ENCODE results near the gene SGCG.

Gene SGCG

DNA sequence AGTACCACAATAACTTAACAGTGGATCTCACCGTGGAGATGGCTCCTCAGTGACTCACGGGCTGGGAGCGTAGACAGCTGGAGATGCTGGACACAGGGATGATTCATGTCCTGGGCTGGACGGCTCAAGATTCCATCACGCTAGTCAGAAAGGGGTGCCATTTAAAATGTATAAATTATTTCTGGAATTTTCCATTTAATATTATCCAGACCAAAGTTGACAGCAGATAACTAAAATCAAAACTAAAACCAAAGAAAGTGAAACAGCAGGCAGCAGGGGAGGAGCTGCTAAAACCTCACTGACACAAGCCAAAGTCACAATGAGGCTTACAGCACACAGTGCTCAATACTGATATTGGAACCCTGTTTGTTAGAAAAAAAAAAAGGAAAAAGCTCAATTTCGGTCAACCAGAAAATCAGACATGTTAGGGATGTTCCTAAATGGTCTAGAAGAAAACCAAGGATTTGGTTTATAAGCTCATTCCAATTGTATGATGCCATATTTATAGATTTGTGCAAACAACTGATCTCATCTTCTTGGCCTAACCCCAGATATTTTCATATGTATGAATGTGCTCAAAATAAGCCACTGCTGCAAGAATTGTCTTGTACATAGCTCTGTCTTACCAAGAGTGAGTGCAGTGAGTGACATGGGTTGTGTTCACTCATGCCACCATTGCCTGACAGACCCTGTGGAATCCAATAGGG is 140.9 kb downstream of the SGCG start:
- no peaks in the 10 kb centered on the region for H3K9me3 ChIP-seq (ENCODE audit: control insufficient read depth, insufficient read depth, low read length)
- no peak overlapping the region for H3K4me3 ChIP-seq (ENCODE audit: low read length)
- no peak overlapping the region for H3K27ac ChIP-seq (ENCODE audit: low read depth, low read length)
- H3K9me2 ChIP-seq (replicated peaks; ENCODE audit: control insufficient read depth, low read length) = no peaks in the 10 kb centered on the region
- H3K4me2 ChIP-seq (ENCODE audit: low read length) = no peak overlapping the region
- 0 out of 2 replicates have a peak, but pooled peaks cover 3% of the 10 kb centered on the region for H3K27me3 ChIP-seq (ENCODE audit: control insufficient read depth, low read length)
- H3F3A ChIP-seq (ENCODE audit: control insufficient read depth, insufficient read depth) = no peaks in the 10 kb centered on the region
- H4K20me1 ChIP-seq (ENCODE audit: control insufficient read depth, insufficient read depth, low read depth, low read length) = no peaks in the 10 kb centered on the region
- H3K4me1 ChIP-seq (ENCODE audit: control insufficient read depth, low read length) = no peaks in the 10 kb centered on the region
- no peaks in the 10 kb centered on the region for H3K79me2 ChIP-seq (ENCODE audit: control insufficient read depth, low read length)
- TF ChIP-seq EZH2phosphoT487 (IDR thresholded peaks at IDR 0.05; ENCODE audit: borderline replicate concordance, low read length) = no peak
- H3K36me3 ChIP-seq (ENCODE audit: control insufficient read depth, low read length) = no peaks in the 10 kb centered on the region

- H4K20me1 ChIP-seq (ENCODE audit: control insufficient read depth, insufficient read depth, low read depth, low read length) = no peaks in the 10 kb centered on the region
- H3K4me1 ChIP-seq (ENCODE audit: control insufficient read depth, low read length) = no peaks in the 10 kb centered on the region
- H3K4me3 ChIP-seq (ENCODE audit: low read length) = no peak overlapping the region
- TF ChIP-seq CTCF (IDR thresholded peaks at IDR 0.05; ENCODE audit: low read depth, low read length, poor library complexity, severe bottlenecking) (no peak), EZH2phosphoT487 (IDR thresholded peaks at IDR 0.05; ENCODE audit: borderline replicate concordance, low read length) (no peak)
- H3K4me2 ChIP-seq (ENCODE audit: low read length) = no peak overlapping the region
- no peaks in the 10 kb centered on the region for H3K9me3 ChIP-seq (ENCODE audit: control insufficient read depth, insufficient read depth, low read length)
- H3K79me2 ChIP-seq (ENCODE audit: control insufficient read depth, low read length) = no peaks in the 10 kb centered on the region
- H3K27me3 ChIP-seq (ENCODE audit: control insufficient read depth, low read length) = 0 out of 2 replicates have a peak, but pooled peaks cover 3% of the 10 kb centered on the region
- no peaks in the 10 kb centered on the region for H3K36me3 ChIP-seq (ENCODE audit: control insufficient read depth, low read length)
- H3K9me2 ChIP-seq (replicated peaks; ENCODE audit: control insufficient read depth, low read length) = no peaks in the 10 kb centered on the region
- H3K27ac ChIP-seq (ENCODE audit: low read depth, low read length) = no peak overlapping the region
- no peaks in the 10 kb centered on the region for H3F3A ChIP-seq (ENCODE audit: control insufficient read depth, insufficient read depth)
Measured at GRCh38 chr13:23322353-23323336, 141.9 kb downstream of the SGCG start.

DNA sequence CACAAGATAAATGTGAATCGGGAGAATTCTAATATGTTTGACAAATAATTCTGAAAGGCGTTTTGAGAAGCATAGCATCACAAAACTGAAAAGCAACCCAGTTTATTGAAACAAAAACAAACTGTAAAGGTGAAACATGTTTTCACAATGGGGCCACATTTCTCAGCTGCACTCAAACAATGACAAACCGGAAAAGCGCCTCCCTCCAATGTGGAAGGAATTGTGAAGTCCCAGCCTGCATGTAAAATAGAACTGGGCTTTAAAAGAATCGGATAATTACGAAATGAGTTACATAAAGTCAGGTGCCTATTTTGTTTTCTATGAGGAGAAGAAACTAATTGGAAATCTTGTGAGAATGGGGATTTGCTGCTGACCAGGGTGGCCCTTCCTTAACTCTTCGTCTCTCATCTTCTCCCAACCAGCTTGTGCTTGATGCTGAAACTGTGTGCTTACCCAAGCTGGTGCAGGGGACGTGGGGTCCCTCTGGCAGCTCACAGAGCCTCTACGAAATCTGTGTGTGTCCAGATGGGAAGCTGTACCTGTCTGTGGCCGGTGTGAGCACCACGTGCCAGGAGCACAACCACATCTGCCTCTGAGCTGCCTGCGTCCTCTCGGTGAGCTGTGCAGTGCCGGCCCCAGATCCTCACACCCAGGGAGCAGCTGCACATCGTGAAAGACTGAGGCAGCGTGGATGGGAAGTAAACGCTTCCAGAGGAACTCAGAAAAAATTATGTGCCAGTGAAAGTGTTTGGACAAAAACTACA is 143.3 kb downstream of the SGCG start:
- no peak overlapping the region for H3K27ac ChIP-seq (ENCODE audit: low read depth, low read length)
- no peaks in the 10 kb centered on the region for H3K9me3 ChIP-seq (ENCODE audit: control insufficient read depth, insufficient read depth, low read length)
- H3K4me3 ChIP-seq (ENCODE audit: low read length) = no peak overlapping the region
- H3K79me2 ChIP-seq (ENCODE audit: control insufficient read depth, low read length) = no peaks in the 10 kb centered on the region
- TF ChIP-seq EZH2phosphoT487 (IDR thresholded peaks at IDR 0.05; ENCODE audit: borderline replicate concordance, low read length) (no peak), CTCF (IDR thresholded peaks at IDR 0.05; ENCODE audit: low read depth, low read length, poor library complexity, severe bottlenecking) (no peak)
- H3K36me3 ChIP-seq (ENCODE audit: control insufficient read depth, low read length) = no peaks in the 10 kb centered on the region
- no peaks in the 10 kb centered on the region for H3K4me1 ChIP-seq (ENCODE audit: control insufficient read depth, low read length)
- H3F3A ChIP-seq (ENCODE audit: control insufficient read depth, insufficient read depth) = no peaks in the 10 kb centered on the region
- H3K4me2 ChIP-seq (ENCODE audit: low read length) = no peak overlapping the region
- no peaks in the 10 kb centered on the region for H3K9me2 ChIP-seq (replicated peaks; ENCODE audit: control insufficient read depth, low read length)
- H3K27me3 ChIP-seq (ENCODE audit: control insufficient read depth, low read length) = 0 out of 2 replicates have a peak, but pooled peaks cover 3% of the 10 kb centered on the region
- H4K20me1 ChIP-seq (ENCODE audit: control insufficient read depth, insufficient read depth, low read depth, low read length) = no peaks in the 10 kb centered on the region

Measured in DOHH2 (cell line).